Posterior vena cava (tissue), 2 donors: ENCODE measurements around the gene ID1. TPM values are rescaled to one million over a fixed set of nuclear protein-coding genes. Genes with fewer than 3 reads are reported as not detected.
"Not testable (repeated sequence)": the region's sequence is repeated elsewhere in the genome, so short reads cannot be mapped to it uniquely, and the experiment has no call there.

Experiments used
- DNase-seq: peaks from one replicate; pipeline ENCODE4 v3.0.0-alpha.2; 2020; ENCODE audit warnings: low spot score
- intact Hi-C, 2 donors: fragments of 100-400 bp; cut with DNase I; formaldehyde crosslinking; loops; one replicate each; pipeline versions ENCODE4 v1.14.1 to v1.14.2; 2022 to 2023
- total RNA-seq, 2 donors: library from RNA; stranded (reverse); fragmentation: NEBNext Ultra II Directional; extraction: Animal tissue kit (Norgen Biotek cat#: 25700); gene quantifications; one replicate each; pipeline ENCODE4 v1.2.1, GENCODE V29; 2021
- donor health status: DM: yes; HTN: yes; CAD: no.
- donor health status: DM: yes; HTN: yes; CAD: no.

The ID1 gene
- total RNA-seq, 2 donors from 2014 or later: 117 to 145 TPM

- not testable (repeated sequence) for DNase-seq
- intact Hi-C loops: loop anchor here in 1 of 2 donors (2.0 kb wide), 1 partner anchor 49 kb away; no protein-coding TSS in a partner anchor
Observed at GRCh38 chr20:31612271-31612640, 7.2 kb downstream of the ID1 start.

- intact Hi-C loops: no loop called here
- no peak for DNase-seq
Observed at GRCh38 chr20:31615416-31615815, 10.3 kb downstream of the ID1 start.

- intact Hi-C loops: no loop called here
- DNase-seq: no peak
Observed at GRCh38 chr20:31617432-31618104, 12.5 kb downstream of the ID1 start.

GRCh38 chr20:31620246-31620645 is 15.2 kb downstream of the ID1 start:
- intact Hi-C loops: no loop called here
- DNase-seq: no peak

- intact Hi-C loops, DNase-seq: not testable (repeated sequence)
Observed at GRCh38 chr20:31623123-31623505, 18.0 kb downstream of the ID1 start.

GRCh38 chr20:31626534-31626933 is 21.4 kb downstream of the ID1 start:
- intact Hi-C loops, DNase-seq: not testable (repeated sequence)

GRCh38 chr20:31628057-31628456 is 23.0 kb downstream of the ID1 start:
- DNase-seq, intact Hi-C loops: not testable (repeated sequence)

GRCh38 chr20:31630187-31630790 is 25.2 kb downstream of the ID1 start:
- no peak for DNase-seq
- intact Hi-C loops: no loop called here

- no peak for DNase-seq
- intact Hi-C loops: no loop called here
Observed at GRCh38 chr20:31632548-31633338, 27.7 kb downstream of the ID1 start.

GRCh38 chr20:31633339-31633914 is 28.3 kb downstream of the ID1 start:
- intact Hi-C loops: no loop called here

GRCh38 chr20:31637660-31638059 is 32.6 kb downstream of the ID1 start, which contains the start of gene COX4I2:
COX4I2 (plus strand) TSS chr20:31637912; CDS start chr20:31639018, 1,106 bp downstream.
- intact Hi-C loops: no loop called here
- DNase-seq: no peak

More at GRCh38 chr20:31633339-31633914, 28.3 kb downstream of the ID1 start:
- no peak for DNase-seq

GRCh38 chr20:31638317-31638716 is 33.2 kb downstream of the ID1 start:
- intact Hi-C loops: no loop called here
- DNase-seq: no peak

- DNase-seq: no peak
- intact Hi-C loops: no loop called here
Observed at GRCh38 chr20:31638816-31639215, 33.7 kb downstream of the ID1 start.

- intact Hi-C loops: no loop called here
- DNase-seq: no peak
Observed at GRCh38 chr20:31640259-31640658, 35.2 kb downstream of the ID1 start.

- intact Hi-C loops: no loop called here
- DNase-seq: no peak
Observed at GRCh38 chr20:31641391-31641790, 36.3 kb downstream of the ID1 start.

- intact Hi-C loops: no loop called here
- no peak for DNase-seq
Observed at GRCh38 chr20:31642837-31643236, 37.7 kb downstream of the ID1 start.

GRCh38 chr20:31643522-31643921 is 38.4 kb downstream of the ID1 start:
- intact Hi-C loops: no loop called here
- DNase-seq: no peak

GRCh38 chr20:31644701-31645100 is 39.6 kb downstream of the ID1 start:
- intact Hi-C loops: no loop called here

GRCh38 chr20:31648104-31648503 is 43.0 kb downstream of the ID1 start:
- intact Hi-C loops, DNase-seq: not testable (repeated sequence)

More at GRCh38 chr20:31644701-31645100, 39.6 kb downstream of the ID1 start:
- DNase-seq: no peak

- intact Hi-C loops: no loop called here
- DNase-seq: no peak
Observed at GRCh38 chr20:31652917-31653396, 47.9 kb downstream of the ID1 start.
